COLO829 (cell line): ENCODE measurements around the gene EIF2D.
"Not testable (repeated sequence)": the region's sequence is repeated elsewhere in the genome, so short reads cannot be mapped to it uniquely, and the experiment has no call there.

ENCODE experiments used
- DNase-seq: peaks from one replicate; pipeline ENCODE4 v3.0.0; 2012; ENCODE audit warnings: low spot score

EIF2D gene

GRCh38 chr1:206586501-206587445 lies 25.5 kb downstream of the EIF2D start:
- no peak for DNase-seq

GRCh38 chr1:206584683-206585082 lies 27.6 kb downstream of the EIF2D start:
- no peak for DNase-seq

- peak; percentile 65 for DNase-seq
Measured at GRCh38 chr1:206583707-206584648, 28.3 kb downstream of the EIF2D start.

DNA sequence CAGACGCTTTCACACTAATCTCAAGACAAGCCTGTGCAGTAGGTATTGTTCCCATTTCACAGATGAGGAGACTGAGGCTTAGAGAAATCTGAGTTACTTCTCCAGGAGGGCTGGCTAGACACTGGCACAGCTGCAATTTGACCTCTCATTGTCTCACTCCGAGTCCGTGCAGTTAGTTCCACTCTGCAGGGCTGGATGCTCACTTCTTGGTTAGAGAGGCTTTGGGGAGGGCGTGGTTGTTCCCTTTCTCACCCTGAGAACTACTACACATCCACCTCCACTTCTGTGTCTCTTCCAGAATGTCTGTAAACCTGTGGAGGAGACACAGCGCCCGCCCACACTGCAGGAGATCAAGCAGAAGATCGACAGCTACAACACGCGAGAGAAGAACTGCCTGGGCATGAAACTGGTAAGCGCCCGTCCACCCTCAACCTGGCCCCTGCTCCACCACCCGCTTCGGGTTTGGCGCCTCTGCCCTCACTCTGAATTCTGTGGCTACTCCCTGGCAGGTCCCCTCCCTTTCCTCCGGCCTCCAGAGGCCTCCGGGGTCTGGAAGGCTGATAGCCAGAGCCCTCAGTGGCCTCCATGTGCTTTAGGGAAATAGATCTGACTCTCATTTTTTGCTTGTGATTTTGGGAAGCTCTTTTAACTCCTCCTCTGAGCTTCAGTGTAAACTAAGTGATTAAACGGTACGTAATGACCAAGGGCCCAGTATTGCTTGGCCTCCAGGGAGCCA lies 29.1 kb downstream of the EIF2D start:
- DNase-seq = no peak

DNA sequence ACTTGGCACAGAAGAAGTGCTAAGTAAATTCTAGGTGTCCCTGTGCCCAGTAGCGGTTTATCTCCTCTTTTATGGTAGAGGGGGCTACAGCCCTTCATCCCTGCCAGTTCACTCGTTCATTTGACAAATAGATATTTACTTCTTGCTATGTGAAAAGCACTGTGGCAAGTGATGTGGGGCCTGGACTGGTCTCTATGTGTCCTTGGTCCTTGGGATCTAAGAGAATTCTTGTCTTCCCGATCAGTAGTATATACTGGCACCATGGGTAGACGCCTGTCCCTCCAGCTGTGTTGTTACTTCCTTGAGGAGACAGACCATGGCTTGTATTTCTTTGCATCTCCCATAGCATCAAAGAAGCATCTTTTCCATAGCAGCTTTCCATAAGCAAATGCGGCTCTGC lies 29.7 kb downstream of the EIF2D start:
- DNase-seq = no peak

DNA sequence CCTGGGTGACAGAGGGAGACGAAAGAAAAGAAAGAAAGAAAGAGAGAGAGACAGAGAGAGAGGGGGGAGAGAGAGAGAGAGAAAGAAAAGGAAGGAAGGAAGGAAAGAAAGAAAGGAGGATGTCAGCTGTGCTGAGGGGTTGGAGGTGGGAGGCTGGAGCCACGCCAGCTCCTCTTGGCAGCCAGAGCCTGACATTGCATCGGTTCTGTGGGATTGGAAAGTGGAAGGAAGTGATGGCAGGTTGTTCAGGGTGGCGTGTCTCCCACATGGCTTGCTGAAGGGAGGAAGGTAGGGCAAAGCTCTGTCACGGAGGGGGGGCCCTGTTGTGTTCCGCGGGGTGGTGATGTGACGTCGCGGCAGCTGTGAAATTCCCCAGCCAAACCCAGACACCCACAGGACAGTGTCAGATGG lies 30.7 kb downstream of the EIF2D start:
- DNase-seq = no peak

GRCh38 chr1:206581114-206581497 lies 31.2 kb downstream of the EIF2D start:
- DNase-seq = not testable (repeated sequence)

- no peak for DNase-seq
Measured at GRCh38 chr1:206580438-206581113, 31.7 kb downstream of the EIF2D start.

DNA sequence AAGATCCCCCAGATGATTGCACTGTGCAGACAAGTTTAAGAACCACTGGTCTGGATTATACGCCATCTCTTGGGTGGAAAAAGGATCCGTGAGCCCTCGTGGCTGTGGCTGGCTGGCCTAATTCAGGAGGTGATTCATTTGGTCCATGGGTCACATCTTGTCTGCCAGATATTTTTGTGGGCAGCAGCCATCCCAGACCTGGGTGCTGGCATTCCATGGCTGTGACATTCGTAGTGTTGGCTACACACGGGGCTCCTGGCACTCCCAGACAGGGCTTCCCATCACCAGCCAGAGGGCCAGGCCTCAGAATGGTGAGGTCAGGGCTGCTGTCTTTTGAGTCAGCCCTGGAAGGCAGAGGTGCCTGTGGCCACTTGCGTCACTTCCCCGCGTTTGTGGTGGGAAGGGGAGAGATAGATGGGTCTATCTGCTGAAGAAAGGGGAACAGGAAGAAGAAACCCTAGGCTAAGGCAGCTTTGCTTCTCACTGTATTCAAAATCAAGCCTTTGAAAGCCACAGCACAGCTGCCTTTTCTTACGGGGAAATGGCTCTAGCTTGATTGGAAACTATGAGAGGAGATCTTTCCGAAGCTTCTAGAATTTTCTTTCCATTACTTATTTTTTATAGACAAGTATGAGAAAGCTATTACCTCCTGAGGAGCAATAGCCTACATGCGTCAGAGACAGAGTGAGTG lies 32.4 kb downstream of the EIF2D start:
- DNase-seq = no peak

GRCh38 chr1:206578978-206579374 lies 33.3 kb downstream of the EIF2D start:
- no peak for DNase-seq

DNA sequence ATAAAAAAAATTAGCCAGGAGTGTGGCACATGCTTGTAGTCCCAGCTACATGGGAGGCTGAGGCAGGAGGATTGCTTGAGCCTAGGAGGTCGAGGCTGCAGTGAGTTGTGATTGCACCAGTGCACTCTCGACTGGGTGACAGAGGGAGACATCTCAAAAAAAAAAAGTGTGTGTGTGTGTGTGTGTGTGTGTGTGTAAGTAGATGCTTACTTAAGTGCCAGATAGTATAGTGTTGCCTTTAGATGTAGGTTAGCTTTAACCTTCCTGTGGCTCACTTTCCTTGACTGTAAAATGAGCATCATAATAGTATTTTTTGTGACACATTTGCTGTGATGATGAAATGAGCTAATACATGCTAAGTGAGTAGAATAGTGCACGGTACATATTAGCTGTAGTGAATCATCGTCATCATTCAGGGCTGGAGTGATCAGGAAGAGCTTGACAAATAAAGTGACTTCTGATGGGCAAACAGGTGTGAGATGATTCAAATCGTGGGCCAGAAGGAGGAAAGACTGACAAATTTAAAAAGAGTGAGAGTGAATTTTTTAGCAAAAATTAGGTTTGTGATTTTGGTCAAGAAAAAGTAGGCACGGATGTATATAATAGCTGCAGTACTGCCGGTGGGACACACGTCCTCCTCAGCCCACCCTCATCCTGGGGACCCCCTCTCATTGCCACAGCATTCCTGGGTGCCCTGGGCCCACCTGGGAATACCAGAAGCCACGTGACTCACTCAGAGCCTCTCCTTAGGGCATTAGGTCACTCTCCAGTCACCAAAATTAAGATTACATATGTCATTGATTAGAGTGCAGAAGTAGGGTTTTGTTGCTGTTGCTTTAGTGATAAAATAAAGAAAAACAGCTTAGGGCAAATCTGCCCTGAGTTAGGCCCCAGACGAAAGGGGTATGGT lies 33.9 kb downstream of the EIF2D start:
- no peak for DNase-seq

DNA sequence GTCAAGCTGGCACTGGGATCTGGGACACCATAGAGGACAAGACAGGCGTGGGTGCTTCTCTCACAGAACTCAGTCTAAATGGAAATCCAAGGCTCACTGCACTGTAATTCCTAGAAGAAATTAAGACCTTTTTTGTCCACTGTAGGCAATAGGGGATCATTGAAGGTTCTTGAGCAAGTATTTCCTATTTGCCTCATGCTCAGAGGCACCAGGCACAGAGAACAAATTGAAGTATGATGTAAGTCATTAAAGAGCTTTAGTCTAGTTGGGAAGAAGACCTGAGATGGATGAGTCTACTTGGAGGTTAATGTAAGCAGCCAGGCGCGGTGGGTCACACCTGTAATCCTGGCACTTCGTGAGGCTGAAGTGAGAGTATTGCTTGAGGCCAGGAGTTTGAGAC lies 34.6 kb downstream of the EIF2D start:
- no peak for DNase-seq

GRCh38 chr1:206575894-206576737 lies 36.1 kb downstream of the EIF2D start:
- DNase-seq = no peak

DNA sequence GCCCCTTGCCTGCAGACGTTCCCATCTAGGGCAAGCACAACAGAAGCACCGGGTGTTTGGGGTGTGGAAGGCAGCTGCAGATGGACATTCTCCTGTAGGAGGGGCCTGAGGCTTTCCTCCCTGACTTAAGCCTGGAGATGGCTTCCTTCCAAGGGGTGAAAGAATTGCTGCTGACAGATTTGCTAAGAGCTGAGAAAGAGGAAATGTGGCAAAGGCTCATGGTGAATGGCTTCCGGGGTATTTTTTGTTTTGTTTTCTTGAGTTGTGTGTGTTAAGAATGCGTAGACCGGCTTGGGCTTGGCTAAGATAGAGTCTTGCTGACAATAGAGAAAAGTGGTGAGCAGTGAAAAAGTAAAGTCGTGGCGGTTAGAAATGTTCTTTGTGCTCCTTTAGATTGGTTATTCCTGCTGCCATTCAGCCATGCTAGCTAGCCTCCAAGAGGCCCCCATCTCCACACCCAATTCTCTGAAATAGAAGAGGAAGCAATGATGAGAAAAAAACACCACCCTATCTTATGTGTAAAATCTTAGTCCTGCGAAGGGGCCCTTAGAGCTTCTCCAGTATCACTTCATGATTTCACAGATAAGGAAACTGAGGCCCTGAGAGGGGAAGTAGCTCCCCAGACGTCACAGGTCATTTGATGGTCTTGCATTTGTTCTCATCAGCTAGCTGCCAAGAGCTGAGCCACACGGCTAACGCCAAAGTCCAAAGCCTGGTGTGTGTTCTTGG lies 36.9 kb downstream of the EIF2D start:
- DNase-seq = no peak

DNA sequence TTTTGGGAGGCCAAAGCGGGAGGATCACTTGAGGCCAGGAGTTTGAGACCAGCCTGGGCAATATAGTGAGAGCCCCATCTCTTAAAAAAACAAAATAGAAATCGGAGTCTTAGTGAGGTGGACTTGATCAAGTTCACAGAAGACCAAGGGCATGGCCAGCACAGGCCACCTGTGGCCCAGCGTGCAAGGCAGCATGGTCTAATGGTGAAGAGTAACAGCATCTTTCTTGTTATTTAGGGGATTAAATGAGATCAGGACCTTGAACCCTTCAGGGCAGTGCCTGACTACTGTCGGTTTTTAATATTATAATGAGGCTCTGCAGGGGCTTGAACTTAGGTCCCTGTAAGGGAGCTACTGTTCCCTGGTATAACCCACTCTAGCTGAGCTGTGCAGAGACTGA lies 38.5 kb downstream of the EIF2D start:
- DNase-seq = no peak

DNA sequence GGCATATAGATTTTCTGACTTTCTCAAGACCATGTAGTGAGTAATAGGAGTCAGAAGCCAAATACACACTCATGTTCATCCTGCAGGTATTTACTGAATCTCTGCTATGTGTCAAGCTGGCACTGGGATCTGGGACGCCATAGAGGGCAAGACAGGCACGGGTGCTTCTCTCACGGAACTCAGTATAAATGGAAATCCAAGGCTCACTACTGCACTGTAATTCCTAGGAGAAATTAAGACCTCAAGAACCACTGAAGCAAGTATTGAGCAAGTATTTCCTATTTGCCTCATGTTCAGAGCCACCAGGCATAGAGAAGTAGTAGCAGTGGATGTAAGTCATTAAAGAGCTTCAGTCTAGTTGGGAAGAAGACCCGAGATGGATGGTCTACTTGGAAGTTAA lies 38.9 kb downstream of the EIF2D start:
- no peak for DNase-seq

DNA sequence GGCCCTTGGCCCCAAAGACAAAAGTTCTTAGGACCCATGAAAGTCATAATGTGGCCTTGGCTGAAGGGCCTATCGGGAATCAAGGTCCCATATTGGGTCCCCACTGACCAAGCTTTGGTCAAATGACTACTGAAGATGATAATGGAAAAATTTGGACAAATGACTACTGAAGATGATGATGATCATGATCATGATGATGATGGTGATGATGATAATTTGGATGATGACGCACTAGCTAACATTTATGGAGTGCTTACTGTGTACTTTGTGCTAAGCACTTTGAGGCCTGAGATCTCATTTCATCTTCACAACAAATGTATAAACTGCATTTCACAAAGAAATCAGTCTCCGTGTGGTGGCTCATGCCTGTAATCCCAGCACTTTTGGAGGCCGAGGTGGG lies 39.4 kb downstream of the EIF2D start:
- no peak for DNase-seq

- DNase-seq = peak; percentile 48
Measured at GRCh38 chr1:206570529-206570928, 41.7 kb downstream of the EIF2D start.
